Measurements from ENCODE around the gene ELP4.

DNA sequence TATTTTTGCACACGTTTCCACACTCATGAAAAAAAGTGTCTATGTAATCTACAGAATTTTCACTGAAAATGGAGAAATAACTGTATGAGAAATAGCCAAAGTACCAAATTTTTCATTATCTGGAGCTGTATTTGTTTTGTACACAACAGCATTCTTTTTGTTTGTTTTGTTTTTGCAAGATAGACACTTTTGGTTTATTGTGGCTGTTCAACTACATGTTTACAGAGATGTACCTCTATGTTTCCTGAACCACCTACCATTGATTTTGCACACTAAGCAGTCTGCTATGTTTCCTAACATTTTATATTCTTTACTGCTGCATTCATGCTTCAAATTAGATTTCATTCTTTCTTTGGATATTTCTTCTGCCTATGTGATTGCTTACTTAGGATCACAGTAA, 116.3 kb downstream of the ELP4 start:
- no peak for TF ChIP-seq EZH2 (IDR thresholded peaks at IDR 0.05; ENCODE audit: borderline replicate concordance, low read depth, low read length, severe bottlenecking)
- TF ChIP-seq, protein P1, sequence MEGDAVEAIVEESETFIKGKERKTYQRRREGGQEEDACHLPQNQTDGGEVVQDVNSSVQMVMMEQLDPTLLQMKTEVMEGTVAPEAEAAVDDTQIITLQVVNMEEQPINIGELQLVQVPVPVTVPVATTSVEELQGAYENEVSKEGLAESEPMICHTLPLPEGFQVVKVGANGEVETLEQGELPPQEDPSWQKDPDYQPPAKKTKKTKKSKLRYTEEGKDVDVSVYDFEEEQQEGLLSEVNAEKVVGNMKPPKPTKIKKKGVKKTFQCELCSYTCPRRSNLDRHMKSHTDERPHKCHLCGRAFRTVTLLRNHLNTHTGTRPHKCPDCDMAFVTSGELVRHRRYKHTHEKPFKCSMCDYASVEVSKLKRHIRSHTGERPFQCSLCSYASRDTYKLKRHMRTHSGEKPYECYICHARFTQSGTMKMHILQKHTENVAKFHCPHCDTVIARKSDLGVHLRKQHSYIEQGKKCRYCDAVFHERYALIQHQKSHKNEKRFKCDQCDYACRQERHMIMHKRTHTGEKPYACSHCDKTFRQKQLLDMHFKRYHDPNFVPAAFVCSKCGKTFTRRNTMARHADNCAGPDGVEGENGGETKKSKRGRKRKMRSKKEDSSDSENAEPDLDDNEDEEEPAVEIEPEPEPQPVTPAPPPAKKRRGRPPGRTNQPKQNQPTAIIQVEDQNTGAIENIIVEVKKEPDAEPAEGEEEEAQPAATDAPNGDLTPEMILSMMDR (IDR thresholded peaks at IDR 0.05; ENCODE audit: borderline replicate concordance, extremely low read depth, low read length, poor library complexity, severe bottlenecking), result no peak
